HCT116 (cell line): ENCODE measurements around the gene PLB1. TPM values are rescaled to one million over a fixed set of nuclear protein-coding genes. Genes with fewer than 3 reads are reported as not detected.

Source experiments
- ATAC-seq: fragments of 200-7000 bp; cut with Tn5 transposase; 2 replicates; pipeline ENCODE4 v1.9.1; 2020; ENCODE audit warnings: mild to moderate bottlenecking, moderate library complexity
- BruUV-seq: library from RNA; stranded (reverse); fragments of 400-500 nt; replicated peaks from 2 replicates; lab custom pipeline; 2021; lab: Mats Ljungman, UMichigan
- CTCF ChIA-PET: fragments of 300-600 bp; sonication (Branson Sonifier 250); formaldehyde crosslinking; loops from one replicate; lab custom pipeline; 2021; ENCODE audit warnings: antibody characterized with exemption; lab: Charles Lee
- POLR2A ChIA-PET: fragments of 300-600, 350-600 bp; sonication (Branson Sonifier 250); formaldehyde crosslinking; loops from one replicate; lab custom pipeline; 2021; ENCODE audit warnings: antibody characterized with exemption; lab: Charles Lee
- RAD21 ChIA-PET, 2 experiments: fragments of 300-600 bp; sonication (Branson Sonifier 250); formaldehyde crosslinking; loops; one replicate each; lab custom pipeline; 2023; ENCODE audit warnings: low total read pairs in 2 of 2; ENCODE audit not compliant: uncharacterized antibody in 2 of 2, unreplicated experiment in 2 of 2, low non-redundant PET in 1 of 2; lab: Charles Lee
- DNase-seq: peaks from one replicate; pipeline ENCODE4 v3.0.0-alpha.2; 2010; ENCODE audit warnings: low read depth, low spot score
- H2AFZ ChIP-seq: fragments of 200-600 bp; shearing (Covaris generic), sonication (generic); 2 replicates; pipeline ENCODE4 v1.6.1; 2017; ENCODE audit warnings: low read depth, mixed run types, mixed read lengths, antibody characterized with exemption, low read length; ENCODE audit not compliant: poor library complexity, severe bottlenecking
- H3K27ac ChIP-seq: 2 replicates; pipeline ENCODE4 v1.5.1; 2012; ENCODE audit warnings: low read depth, low read length
- H3K27me3 ChIP-seq: fragments of 200-600 bp; sonication (generic); 2 replicates; pipeline ENCODE4 v1.6.1; 2016; ENCODE audit warnings: mixed run types, low read length, mixed read lengths; ENCODE audit not compliant: insufficient read depth
- H3K36me3 ChIP-seq, 2 experiments: fragments of 200-500 bp in 1 of 2; fragments of 200-600 bp in 1 of 2; sonication (Bioruptor generic) in 1 of 2; sonication (generic) in 1 of 2; 2 replicates each; pipeline versions ENCODE4 v1.5.1 to v1.6.1; 2014 to 2016; ENCODE audit warnings: low read length in 2 of 2, inconsistent platforms in 1 of 2, mixed read lengths in 1 of 2, mixed run types in 1 of 2; ENCODE audit not compliant: insufficient read depth in 2 of 2, control insufficient read depth in 1 of 2
- H3K4me1 ChIP-seq, 2 experiments: fragments of 200-600 bp in 1 of 2; sonication (generic) in 1 of 2; 2 replicates each; pipeline versions ENCODE4 v1.5.1 to v1.6.1; 2012 to 2017; ENCODE audit warnings: low read length in 2 of 2, inconsistent platforms in 1 of 2, mild to moderate bottlenecking in 1 of 2, mixed read lengths in 1 of 2, mixed run types in 1 of 2, moderate library complexity in 1 of 2; ENCODE audit not compliant: insufficient read depth in 2 of 2, control insufficient read depth in 1 of 2
- H3K4me2 ChIP-seq: fragments of 200-600 bp; sonication (generic); 2 replicates; pipeline ENCODE4 v1.6.1; 2017; ENCODE audit warnings: mixed run types, low read length, mixed read lengths
- H3K4me3 ChIP-seq, 2 experiments: fragments of 200-600 bp in 1 of 2; sonication (generic) in 1 of 2; replicated peaks in 1 of 2; 2 replicates each; pipeline ENCODE4 v1.5.1; 2011 to 2016; ENCODE audit warnings: low read length in 2 of 2, control low read depth in 1 of 2, low read depth in 1 of 2, mild to moderate bottlenecking in 1 of 2, mixed read lengths in 1 of 2, mixed run types in 1 of 2
- H3K79me2 ChIP-seq: fragments of 200-600 bp; sonication (generic); 2 replicates; pipeline ENCODE4 v1.6.1; 2017; ENCODE audit warnings: mild to moderate bottlenecking, mixed run types, low read length, moderate library complexity, mixed read lengths; ENCODE audit not compliant: insufficient read depth
- H3K9ac ChIP-seq: fragments of 200-600 bp; sonication (generic); 2 replicates; pipeline ENCODE4 v1.6.1; 2016; ENCODE audit warnings: low read length, mixed read lengths
- H3K9me2 ChIP-seq: fragments of 200-600 bp; sonication (generic), shearing (Covaris generic); 2 replicates; pipeline ENCODE4 v1.6.1; 2017; ENCODE audit warnings: mixed run types, mild to moderate bottlenecking, moderate library complexity; ENCODE audit not compliant: insufficient read depth
- H3K9me3 ChIP-seq, 2 experiments: fragments of 200-500 bp in 1 of 2; fragments of 200-600 bp in 1 of 2; sonication (Bioruptor generic) in 1 of 2; sonication (generic) in 1 of 2; 2 replicates each; pipeline ENCODE4 v1.6.1; 2014 to 2017; ENCODE audit warnings: low read length in 2 of 2, mixed read lengths in 2 of 2, inconsistent platforms in 1 of 2, low read depth in 1 of 2, mild to moderate bottlenecking in 1 of 2, mixed run types in 1 of 2, moderate library complexity in 1 of 2; ENCODE audit not compliant: control insufficient read depth in 1 of 2, insufficient read depth in 1 of 2
- H4K20me1 ChIP-seq: fragments of 200-600 bp; sonication (generic), shearing (Covaris generic); 2 replicates; pipeline ENCODE4 v1.6.1; 2017; ENCODE audit warnings: mixed run types, mild to moderate bottlenecking, moderate library complexity; ENCODE audit not compliant: insufficient read depth
- CEBPB ChIP-seq: IDR thresholded peaks from 2 replicates; pipeline ENCODE4 v1.6.1; 2012; ENCODE audit warnings: low read depth
- EGR1 ChIP-seq: IDR thresholded peaks from 2 replicates; pipeline ENCODE4 v1.6.1; 2012; ENCODE audit warnings: low read depth
- ELF1 ChIP-seq: IDR thresholded peaks from 2 replicates; pipeline ENCODE4 v1.6.1; 2012; ENCODE audit warnings: low read depth, borderline replicate concordance
- EZH2phosphoT487 ChIP-seq: fragments of 200-600 bp; IDR thresholded peaks from 2 replicates; pipeline ENCODE4 v1.6.1; 2018; ENCODE audit warnings: antibody characterized with exemption, borderline replicate concordance
- FOSL1 ChIP-seq: IDR thresholded peaks from 2 replicates; pipeline ENCODE4 v1.6.1; 2012; ENCODE audit warnings: low read depth
- POLR2A ChIP-seq: IDR thresholded peaks from 2 replicates; pipeline ENCODE4 v1.7.0; 2011; ENCODE audit warnings: borderline replicate concordance; ENCODE audit not compliant: insufficient read depth, insufficient read length; ENCODE audit errors: extremely low read depth
- POLR2AphosphoS5 ChIP-seq: IDR thresholded peaks from 2 replicates; pipeline ENCODE4 v1.6.1; 2011; ENCODE audit warnings: mild to moderate bottlenecking, low read depth, low read length, moderate library complexity
- RAD21 ChIP-seq: IDR thresholded peaks from 2 replicates; pipeline ENCODE4 v1.6.1; 2012; ENCODE audit warnings: low read depth, mild to moderate bottlenecking
- intact Hi-C: fragments of 100-400 bp; cut with micrococcal nuclease; formaldehyde crosslinking; loops from 2 replicates; pipeline ENCODE4 v1.10.0; 2022
- total RNA-seq: library from RNA; stranded (reverse); gene quantifications from one replicate; pipeline ENCODE4 v1.2.1, GENCODE V29; 2021; ENCODE audit not compliant: unreplicated experiment
- TF ChIP-seq, protein P1 (sequence below): IDR thresholded peaks from 2 replicates; pipeline ENCODE4 v1.6.1; 2012
- TF ChIP-seq, protein P2 (sequence below): IDR thresholded peaks from 2 replicates; pipeline ENCODE4 v1.6.1; 2012
- TF ChIP-seq, protein P3 (sequence below), 3 experiments: fragments of 200-600 bp in 1 of 3; sonication (generic) in 1 of 3; IDR thresholded peaks in 2 of 3; conservative IDR thresholded peaks in 1 of 3; 2 replicates each; pipeline ENCODE4 v1.5.1; 2012 to 2017; ENCODE audit warnings: low read depth in 2 of 3, low read length in 2 of 3, antibody characterized with exemption in 1 of 3, borderline replicate concordance in 1 of 3, control low read depth in 1 of 3, mild to moderate bottlenecking in 1 of 3, mixed read lengths in 1 of 3, mixed run types in 1 of 3, moderate library complexity in 1 of 3; ENCODE audit not compliant: insufficient read depth in 1 of 3
- TF ChIP-seq, protein P4 (sequence below): IDR thresholded peaks from 2 replicates; pipeline ENCODE4 v1.6.1; 2011; ENCODE audit warnings: mild to moderate bottlenecking, low read length, moderate library complexity; ENCODE audit not compliant: insufficient replicate concordance; ENCODE audit errors: extremely low read depth

The PLB1 gene
- total RNA-seq, 1 experiment from 2014 or later, result 0.49 TPM

DNA sequence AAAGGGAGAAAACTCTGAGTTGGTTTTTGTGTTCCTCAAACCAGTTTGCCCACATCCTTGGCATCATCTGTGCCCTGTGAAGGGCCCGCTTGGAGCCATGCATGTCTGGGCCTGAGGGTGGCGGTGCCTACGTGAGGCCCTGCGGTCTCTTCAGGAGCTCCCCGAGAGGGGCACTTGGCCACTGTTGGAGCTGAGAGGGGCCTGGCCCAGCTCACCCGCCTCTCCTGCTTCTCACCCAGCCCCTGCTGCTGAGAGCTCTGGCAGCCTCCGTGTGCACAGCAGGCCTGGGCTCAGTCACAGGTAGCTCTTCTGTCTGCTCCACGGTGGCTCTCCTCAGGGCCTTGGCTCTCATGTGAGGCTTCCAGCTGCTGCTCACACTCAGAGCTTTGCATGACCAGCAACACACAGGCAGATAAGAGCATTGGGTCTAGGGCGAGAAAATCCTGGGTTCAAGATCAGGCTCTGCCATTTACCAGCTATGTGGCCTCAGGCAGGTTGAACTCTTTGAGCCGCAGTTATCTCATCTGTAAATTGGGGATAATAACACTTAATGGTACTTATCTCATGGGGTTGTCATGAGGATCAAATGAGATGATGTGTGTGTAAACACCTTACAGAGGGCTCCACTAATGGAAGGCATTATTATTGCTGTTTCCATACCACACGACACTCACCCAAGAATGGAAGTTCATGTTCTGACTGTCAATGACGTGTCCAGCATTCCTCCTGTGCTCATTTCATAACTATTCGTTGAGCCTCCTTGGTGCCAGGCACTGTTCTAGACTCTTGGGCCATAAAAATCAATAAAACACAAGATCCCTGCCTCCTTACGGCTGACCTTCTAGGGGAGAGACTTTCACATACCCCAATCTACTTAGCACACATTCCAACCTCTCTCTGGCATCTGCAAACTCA, 41.6 kb upstream of the PLB1 start:
- Histone ChIP-seq H3K9me3 (no peaks in the 10 kb centered on the region), H3K27me3 (no peaks in the 10 kb centered on the region), H3K4me1 (peaks cover 8 to 21% of the 10 kb centered on the region in 2 experiments; a peak in 3 of 4 replicates), H3K9ac (no peak overlapping the region), H3K4me2 (no peak overlapping the region), H4K20me1 (no peaks in the 10 kb centered on the region), H3K27ac (no peak overlapping the region), H2AFZ (no peak overlapping the region), H3K36me3 (no peaks in the 10 kb centered on the region), H3K79me2 (no peaks in the 10 kb centered on the region), H3K9me2 (no peaks in the 10 kb centered on the region), H3K4me3 (no peak overlapping the region)
- CTCF ChIA-PET, result interaction anchor here (1.1 to 1.9 kb wide), 3 partner anchors 731 to 771 kb away, joined by 3 to 5 read pairs (median 5); no protein-coding TSS in a partner anchor
- RAD21 ChIA-PET, result interaction anchor here in 1 of 2 experiments (0.6 kb wide), 1 partner anchor 12 kb away, joined by 4 read pairs; no protein-coding TSS in a partner anchor
- TF ChIP-seq, protein P1, sequence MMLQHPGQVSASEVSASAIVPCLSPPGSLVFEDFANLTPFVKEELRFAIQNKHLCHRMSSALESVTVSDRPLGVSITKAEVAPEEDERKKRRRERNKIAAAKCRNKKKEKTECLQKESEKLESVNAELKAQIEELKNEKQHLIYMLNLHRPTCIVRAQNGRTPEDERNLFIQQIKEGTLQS, result no peak
- TF ChIP-seq ELF1, result no peak
- TF ChIP-seq EZH2phosphoT487, result no peak
- TF ChIP-seq, protein P2, sequence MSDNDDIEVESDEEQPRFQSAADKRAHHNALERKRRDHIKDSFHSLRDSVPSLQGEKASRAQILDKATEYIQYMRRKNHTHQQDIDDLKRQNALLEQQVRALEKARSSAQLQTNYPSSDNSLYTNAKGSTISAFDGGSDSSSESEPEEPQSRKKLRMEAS, result no peak
- no peak for TF ChIP-seq RAD21
- no peak for TF ChIP-seq CEBPB
- no peak for TF ChIP-seq EGR1
- TF ChIP-seq, protein P3, sequence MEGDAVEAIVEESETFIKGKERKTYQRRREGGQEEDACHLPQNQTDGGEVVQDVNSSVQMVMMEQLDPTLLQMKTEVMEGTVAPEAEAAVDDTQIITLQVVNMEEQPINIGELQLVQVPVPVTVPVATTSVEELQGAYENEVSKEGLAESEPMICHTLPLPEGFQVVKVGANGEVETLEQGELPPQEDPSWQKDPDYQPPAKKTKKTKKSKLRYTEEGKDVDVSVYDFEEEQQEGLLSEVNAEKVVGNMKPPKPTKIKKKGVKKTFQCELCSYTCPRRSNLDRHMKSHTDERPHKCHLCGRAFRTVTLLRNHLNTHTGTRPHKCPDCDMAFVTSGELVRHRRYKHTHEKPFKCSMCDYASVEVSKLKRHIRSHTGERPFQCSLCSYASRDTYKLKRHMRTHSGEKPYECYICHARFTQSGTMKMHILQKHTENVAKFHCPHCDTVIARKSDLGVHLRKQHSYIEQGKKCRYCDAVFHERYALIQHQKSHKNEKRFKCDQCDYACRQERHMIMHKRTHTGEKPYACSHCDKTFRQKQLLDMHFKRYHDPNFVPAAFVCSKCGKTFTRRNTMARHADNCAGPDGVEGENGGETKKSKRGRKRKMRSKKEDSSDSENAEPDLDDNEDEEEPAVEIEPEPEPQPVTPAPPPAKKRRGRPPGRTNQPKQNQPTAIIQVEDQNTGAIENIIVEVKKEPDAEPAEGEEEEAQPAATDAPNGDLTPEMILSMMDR (IDR thresholded peaks at IDR 0.05 in 2 of 3, conservative IDR thresholded peaks at IDR 0.05 in 1 of 3; ENCODE audit: borderline replicate concordance in 1 of 3, insufficient read depth in 1 of 3, low read depth in 2 of 3, low read length in 2 of 3), result no peak
- TF ChIP-seq POLR2A, result no peak
- TF ChIP-seq, protein P4, sequence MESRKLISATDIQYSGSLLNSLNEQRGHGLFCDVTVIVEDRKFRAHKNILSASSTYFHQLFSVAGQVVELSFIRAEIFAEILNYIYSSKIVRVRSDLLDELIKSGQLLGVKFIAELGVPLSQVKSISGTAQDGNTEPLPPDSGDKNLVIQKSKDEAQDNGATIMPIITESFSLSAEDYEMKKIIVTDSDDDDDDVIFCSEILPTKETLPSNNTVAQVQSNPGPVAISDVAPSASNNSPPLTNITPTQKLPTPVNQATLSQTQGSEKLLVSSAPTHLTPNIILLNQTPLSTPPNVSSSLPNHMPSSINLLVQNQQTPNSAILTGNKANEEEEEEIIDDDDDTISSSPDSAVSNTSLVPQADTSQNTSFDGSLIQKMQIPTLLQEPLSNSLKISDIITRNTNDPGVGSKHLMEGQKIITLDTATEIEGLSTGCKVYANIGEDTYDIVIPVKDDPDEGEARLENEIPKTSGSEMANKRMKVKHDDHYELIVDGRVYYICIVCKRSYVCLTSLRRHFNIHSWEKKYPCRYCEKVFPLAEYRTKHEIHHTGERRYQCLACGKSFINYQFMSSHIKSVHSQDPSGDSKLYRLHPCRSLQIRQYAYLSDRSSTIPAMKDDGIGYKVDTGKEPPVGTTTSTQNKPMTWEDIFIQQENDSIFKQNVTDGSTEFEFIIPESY, result no peak
- TF ChIP-seq POLR2AphosphoS5, result no peak
- TF ChIP-seq FOSL1, result no peak
- POLR2A ChIA-PET, result no interaction called here
- DNase-seq (no peak), ATAC-seq (no peak)
- intact Hi-C loops, result no loop called here
- BruUV-seq, result no TSS peak
